ENCODE measurements around the gene CIAO1. TPM values are rescaled to one million over a fixed set of nuclear protein-coding genes. Genes with fewer than 3 reads are reported as not detected.

CIAO1 gene
- total and polyA plus RNA-seq, 2 of the 13 experiments (the other 11 are each of a cell fraction or from before 2014, with no cell fraction given), result 99.3 to 120 TPM

DNA sequence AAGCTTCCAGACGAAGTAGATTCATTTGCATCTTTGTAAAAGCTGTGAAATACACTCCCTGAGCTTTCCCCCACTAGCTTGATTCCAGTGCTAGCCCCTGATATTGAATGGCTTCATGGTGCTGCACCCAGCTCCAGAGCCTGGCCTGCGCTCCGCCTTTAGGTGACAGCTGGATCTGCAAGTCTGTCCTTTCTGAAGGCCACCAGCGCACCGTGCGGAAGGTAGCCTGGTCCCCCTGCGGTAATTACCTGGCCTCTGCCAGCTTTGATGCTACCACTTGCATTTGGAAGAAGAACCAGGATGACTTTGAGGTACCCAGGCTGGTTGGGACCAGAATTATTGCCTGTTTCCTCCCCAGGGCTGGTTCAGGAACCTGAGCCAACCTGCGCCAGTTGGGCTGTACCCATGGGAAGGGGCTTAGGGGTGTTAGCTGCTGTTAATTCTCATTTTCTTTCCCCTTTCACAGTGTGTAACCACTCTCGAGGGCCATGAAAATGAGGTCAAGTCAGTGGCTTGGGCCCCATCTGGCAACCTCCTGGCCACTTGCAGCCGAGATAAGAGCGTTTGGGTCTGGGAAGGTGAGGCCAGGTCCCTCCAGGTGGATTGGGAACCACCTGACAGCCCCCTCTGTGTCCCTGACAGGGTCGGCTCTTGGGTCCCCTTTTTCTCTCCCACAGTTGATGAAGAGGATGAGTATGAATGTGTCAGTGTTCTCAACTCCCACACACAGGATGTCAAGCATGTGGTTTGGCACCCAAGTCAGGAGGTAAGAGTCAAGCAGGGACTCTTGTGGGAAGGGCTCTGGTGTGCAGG lies 1.3 kb downstream of the CIAO1 start (continued):
- TF ChIP-seq, protein P1, sequence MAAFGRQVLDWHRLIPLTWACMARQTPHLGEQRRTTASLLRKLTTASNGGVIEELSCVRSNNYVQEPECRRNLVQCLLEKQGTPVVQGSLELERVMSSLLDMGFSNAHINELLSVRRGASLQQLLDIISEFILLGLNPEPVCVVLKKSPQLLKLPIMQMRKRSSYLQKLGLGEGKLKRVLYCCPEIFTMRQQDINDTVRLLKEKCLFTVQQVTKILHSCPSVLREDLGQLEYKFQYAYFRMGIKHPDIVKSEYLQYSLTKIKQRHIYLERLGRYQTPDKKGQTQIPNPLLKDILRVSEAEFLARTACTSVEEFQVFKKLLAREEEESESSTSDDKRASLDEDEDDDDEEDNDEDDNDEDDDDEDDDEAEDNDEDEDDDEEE (CRISPR knock-in tag; IDR thresholded peaks at IDR 0.05), result no peak
- TF ChIP-seq SIN3A (IDR thresholded peaks at IDR 0.05; ENCODE audit: borderline replicate concordance, low read depth, low read length) (peak; percentile 60; the same call in 1 of the 2 replicates), NONO (IDR thresholded peaks at IDR 0.05) (no peak), NONO (CRISPR knock-in tag; conservative IDR thresholded peaks at IDR 0.05) (peak; percentile 59), ZNF160 (CRISPR knock-in tag; IDR thresholded peaks at IDR 0.05) (no peak), NFE2L1 (CRISPR knock-in tag; IDR thresholded peaks at IDR 0.05; ENCODE audit: borderline replicate concordance) (no peak), ZBTB38 (CRISPR knock-in tag; IDR thresholded peaks at IDR 0.05) (peak; percentile 77; the same call in 1 of the 2 replicates), SMAD9 (CRISPR knock-in tag; IDR thresholded peaks at IDR 0.05) (0 out of 2 replicates have a peak, but pooled peaks have one; percentile 52), ZNF607 (CRISPR knock-in tag; IDR thresholded peaks at IDR 0.05; ENCODE audit: borderline replicate concordance) (0 out of 2 replicates have a peak, but pooled peaks have one; percentile 34), CHD2 (IDR thresholded peaks at IDR 0.05; ENCODE audit: low read depth, low read length) (no peak), U2AF1 (optimal IDR thresholded peaks at IDR 0.05; ENCODE audit: low read depth, low read length) (no peak), MEIS2 (CRISPR knock-in tag; IDR thresholded peaks at IDR 0.05) (0 out of 2 replicates have a peak, but pooled peaks have one; percentile 10), ZNF12 (CRISPR knock-in tag; IDR thresholded peaks at IDR 0.05) (no peak), ZNF780A (CRISPR knock-in tag; IDR thresholded peaks at IDR 0.05) (no peak), NFYB (CRISPR knock-in tag; IDR thresholded peaks at IDR 0.05) (no peak), HNRNPLL (IDR thresholded peaks at IDR 0.05; ENCODE audit: low read depth, low read length, poor library complexity, severe bottlenecking) (peak; percentile 78), SSRP1 (CRISPR knock-in tag; IDR thresholded peaks at IDR 0.05) (peak; percentile 40; the same call in 1 of the 2 replicates)
- TF ChIP-seq, protein P2, sequence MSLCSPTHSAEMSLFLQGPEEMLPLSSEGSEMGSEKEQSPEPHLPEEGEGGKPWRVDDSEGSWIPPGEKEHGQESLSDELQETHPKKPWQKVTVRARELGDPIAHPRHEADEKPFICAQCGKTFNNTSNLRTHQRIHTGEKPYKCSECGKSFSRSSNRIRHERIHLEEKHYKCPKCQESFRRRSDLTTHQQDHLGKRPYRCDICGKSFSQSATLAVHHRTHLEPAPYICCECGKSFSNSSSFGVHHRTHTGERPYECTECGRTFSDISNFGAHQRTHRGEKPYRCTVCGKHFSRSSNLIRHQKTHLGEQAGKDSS (CRISPR knock-in tag; IDR thresholded peaks at IDR 0.05; ENCODE audit: borderline replicate concordance, low read depth), result peak; percentile 43; the same call in 1 of the 2 replicates
- TF ChIP-seq, protein P3, sequence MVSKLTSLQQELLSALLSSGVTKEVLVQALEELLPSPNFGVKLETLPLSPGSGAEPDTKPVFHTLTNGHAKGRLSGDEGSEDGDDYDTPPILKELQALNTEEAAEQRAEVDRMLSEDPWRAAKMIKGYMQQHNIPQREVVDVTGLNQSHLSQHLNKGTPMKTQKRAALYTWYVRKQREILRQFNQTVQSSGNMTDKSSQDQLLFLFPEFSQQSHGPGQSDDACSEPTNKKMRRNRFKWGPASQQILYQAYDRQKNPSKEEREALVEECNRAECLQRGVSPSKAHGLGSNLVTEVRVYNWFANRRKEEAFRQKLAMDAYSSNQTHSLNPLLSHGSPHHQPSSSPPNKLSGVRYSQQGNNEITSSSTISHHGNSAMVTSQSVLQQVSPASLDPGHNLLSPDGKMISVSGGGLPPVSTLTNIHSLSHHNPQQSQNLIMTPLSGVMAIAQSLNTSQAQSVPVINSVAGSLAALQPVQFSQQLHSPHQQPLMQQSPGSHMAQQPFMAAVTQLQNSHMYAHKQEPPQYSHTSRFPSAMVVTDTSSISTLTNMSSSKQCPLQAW (CRISPR knock-in tag; IDR thresholded peaks at IDR 0.05), result peak; percentile 72; the same call in 1 of the 2 replicates
- TF ChIP-seq, protein P4, sequence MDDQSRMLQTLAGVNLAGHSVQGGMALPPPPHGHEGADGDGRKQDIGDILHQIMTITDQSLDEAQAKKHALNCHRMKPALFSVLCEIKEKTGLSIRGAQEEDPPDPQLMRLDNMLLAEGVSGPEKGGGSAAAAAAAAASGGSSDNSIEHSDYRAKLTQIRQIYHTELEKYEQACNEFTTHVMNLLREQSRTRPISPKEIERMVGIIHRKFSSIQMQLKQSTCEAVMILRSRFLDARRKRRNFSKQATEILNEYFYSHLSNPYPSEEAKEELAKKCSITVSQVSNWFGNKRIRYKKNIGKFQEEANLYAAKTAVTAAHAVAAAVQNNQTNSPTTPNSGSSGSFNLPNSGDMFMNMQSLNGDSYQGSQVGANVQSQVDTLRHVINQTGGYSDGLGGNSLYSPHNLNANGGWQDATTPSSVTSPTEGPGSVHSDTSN (CRISPR knock-in tag; IDR thresholded peaks at IDR 0.05; ENCODE audit: borderline replicate concordance), result no peak
- TF ChIP-seq, protein P5, sequence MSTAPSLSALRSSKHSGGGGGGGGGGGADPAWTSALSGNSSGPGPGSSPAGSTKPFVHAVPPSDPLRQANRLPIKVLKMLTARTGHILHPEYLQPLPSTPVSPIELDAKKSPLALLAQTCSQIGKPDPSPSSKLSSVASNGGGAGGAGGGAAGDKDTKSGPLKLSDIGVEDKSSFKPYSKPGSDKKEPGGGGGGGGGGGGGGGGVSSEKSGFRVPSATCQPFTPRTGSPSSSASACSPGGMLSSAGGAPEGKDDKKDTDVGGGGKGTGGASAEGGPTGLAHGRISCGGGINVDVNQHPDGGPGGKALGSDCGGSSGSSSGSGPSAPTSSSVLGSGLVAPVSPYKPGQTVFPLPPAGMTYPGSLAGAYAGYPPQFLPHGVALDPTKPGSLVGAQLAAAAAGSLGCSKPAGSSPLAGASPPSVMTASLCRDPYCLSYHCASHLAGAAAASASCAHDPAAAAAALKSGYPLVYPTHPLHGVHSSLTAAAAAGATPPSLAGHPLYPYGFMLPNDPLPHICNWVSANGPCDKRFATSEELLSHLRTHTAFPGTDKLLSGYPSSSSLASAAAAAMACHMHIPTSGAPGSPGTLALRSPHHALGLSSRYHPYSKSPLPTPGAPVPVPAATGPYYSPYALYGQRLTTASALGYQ (CRISPR knock-in tag; IDR thresholded peaks at IDR 0.05), result no peak
- TF ChIP-seq, protein P6, sequence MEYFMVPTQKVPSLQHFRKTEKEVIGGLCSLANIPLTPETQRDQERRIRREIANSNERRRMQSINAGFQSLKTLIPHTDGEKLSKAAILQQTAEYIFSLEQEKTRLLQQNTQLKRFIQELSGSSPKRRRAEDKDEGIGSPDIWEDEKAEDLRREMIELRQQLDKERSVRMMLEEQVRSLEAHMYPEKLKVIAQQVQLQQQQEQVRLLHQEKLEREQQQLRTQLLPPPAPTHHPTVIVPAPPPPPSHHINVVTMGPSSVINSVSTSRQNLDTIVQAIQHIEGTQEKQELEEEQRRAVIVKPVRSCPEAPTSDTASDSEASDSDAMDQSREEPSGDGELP (IDR thresholded peaks at IDR 0.05; ENCODE audit: borderline replicate concordance, low read depth), result peak; percentile 56; the same call in 1 of the 2 replicates

Measured in HepG2 (cell line).